OCI-LY1 (cell line): ENCODE data around the gene PCNT.

ENCODE experiments used
- CTCF ChIP-seq: fragments of 200-600 bp; sonication (generic), shearing (Covaris generic); IDR thresholded peaks from 2 replicates; pipeline ENCODE4 v1.5.1; 2017; ENCODE audit warnings: mild to moderate bottlenecking, antibody characterized with exemption, low read length, moderate library complexity, mixed read lengths
- EZH2 ChIP-seq: fragments of 200-600 bp; sonication (generic), shearing (Covaris generic); IDR thresholded peaks from 2 replicates; pipeline ENCODE4 v1.8.0; 2017; ENCODE audit warnings: borderline replicate concordance, mixed run types, mild to moderate bottlenecking, antibody characterized with exemption, low read length, moderate library complexity, mixed read lengths

GRCh38 chr21:46285206-46285661 is 38.7 kb upstream of the PCNT start, which contains the start of gene MCM3AP:
- TF ChIP-seq CTCF (no peak), EZH2 (no peak)
